ENCODE measurements around the gene FAM72A.

Gene FAM72A

DNA sequence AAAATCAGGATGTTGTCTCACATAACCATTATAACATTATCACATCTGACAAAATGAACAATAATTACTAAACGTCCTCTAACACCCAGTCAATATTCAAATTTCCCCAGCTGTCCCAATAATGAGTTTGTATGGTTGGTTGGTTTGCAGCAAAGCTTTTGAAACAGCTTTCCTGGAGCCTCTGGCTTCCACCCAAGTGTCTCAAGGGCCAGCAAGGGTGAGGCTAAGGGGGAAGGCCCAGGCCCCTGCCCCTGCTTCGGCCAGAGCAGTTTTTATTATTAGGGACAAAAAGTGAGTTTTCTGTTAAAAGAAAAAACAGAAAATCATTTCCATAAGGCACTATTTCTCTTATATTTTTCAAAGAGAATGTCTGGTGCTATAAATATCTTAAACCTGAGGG lies 66.4 kb downstream of the FAM72A start:
- no peak for TF ChIP-seq EZH2 (IDR thresholded peaks at IDR 0.05; ENCODE audit: borderline replicate concordance, low read depth, low read length, severe bottlenecking)
- TF ChIP-seq, protein P1, sequence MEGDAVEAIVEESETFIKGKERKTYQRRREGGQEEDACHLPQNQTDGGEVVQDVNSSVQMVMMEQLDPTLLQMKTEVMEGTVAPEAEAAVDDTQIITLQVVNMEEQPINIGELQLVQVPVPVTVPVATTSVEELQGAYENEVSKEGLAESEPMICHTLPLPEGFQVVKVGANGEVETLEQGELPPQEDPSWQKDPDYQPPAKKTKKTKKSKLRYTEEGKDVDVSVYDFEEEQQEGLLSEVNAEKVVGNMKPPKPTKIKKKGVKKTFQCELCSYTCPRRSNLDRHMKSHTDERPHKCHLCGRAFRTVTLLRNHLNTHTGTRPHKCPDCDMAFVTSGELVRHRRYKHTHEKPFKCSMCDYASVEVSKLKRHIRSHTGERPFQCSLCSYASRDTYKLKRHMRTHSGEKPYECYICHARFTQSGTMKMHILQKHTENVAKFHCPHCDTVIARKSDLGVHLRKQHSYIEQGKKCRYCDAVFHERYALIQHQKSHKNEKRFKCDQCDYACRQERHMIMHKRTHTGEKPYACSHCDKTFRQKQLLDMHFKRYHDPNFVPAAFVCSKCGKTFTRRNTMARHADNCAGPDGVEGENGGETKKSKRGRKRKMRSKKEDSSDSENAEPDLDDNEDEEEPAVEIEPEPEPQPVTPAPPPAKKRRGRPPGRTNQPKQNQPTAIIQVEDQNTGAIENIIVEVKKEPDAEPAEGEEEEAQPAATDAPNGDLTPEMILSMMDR (IDR thresholded peaks at IDR 0.05; ENCODE audit: borderline replicate concordance, extremely low read depth, low read length, poor library complexity, severe bottlenecking) = no peak
- DNase-seq (no peak), ATAC-seq (ENCODE audit: insufficient read depth, low read depth) (no peak)
- H3K9ac ChIP-seq (ENCODE audit: low read depth, low read length) = no peak overlapping the region
- no peak overlapping the region for H3K4me2 ChIP-seq (ENCODE audit: insufficient read depth, low read length)
- no peaks in the 10 kb centered on the region for H3K4me1 ChIP-seq (ENCODE audit: insufficient read depth, low read length)
- H3K36me3 ChIP-seq (ENCODE audit: insufficient read depth, low read length) = no peaks in the 10 kb centered on the region
- no peaks in the 10 kb centered on the region for H4K20me1 ChIP-seq (ENCODE audit: insufficient read depth, low read length)
- H3K9me3 ChIP-seq (ENCODE audit: insufficient read depth, low read length, severe bottlenecking) = no peaks in the 10 kb centered on the region
- no peak overlapping the region for H2AFZ ChIP-seq (ENCODE audit: low read depth, low read length)
- H3K27me3 ChIP-seq (ENCODE audit: insufficient read depth, low read length, poor library complexity) = peaks cover 28% of the 10 kb centered on the region
- H3K27ac ChIP-seq (ENCODE audit: low read length) = no peak overlapping the region
- no peak overlapping the region for H3K4me3 ChIP-seq (ENCODE audit: low read depth in 1 of 2, low read length in 2 of 2)
- no peaks in the 10 kb centered on the region for H3K79me2 ChIP-seq (ENCODE audit: insufficient read depth, low read length)
